Measurements from ENCODE around the gene RACGAP1.

RACGAP1 gene

GRCh38 chr12:49970658-49971057 lies 54.6 kb downstream of the RACGAP1 start:
- H3K27me3 ChIP-seq (ENCODE audit: insufficient read depth, poor library complexity, severe bottlenecking) = no peaks in the 10 kb centered on the region
- no peak for DNase-seq (ENCODE audit: low read depth in 1 of 2, low spot score in 1 of 2)
- TF ChIP-seq REST (IDR thresholded peaks at IDR 0.05; ENCODE audit: insufficient replicate concordance, low read depth) (no peak), SPI1 (IDR thresholded peaks at IDR 0.05; ENCODE audit: borderline replicate concordance, low read depth) (no peak), GABPA (IDR thresholded peaks at IDR 0.05; ENCODE audit: low read depth) (no peak), CTCF (IDR thresholded peaks at IDR 0.05; ENCODE audit: insufficient read depth, low read length) (no peak), POLR2AphosphoS5 (IDR thresholded peaks at IDR 0.05; ENCODE audit: low read depth) (no peak)
- H3K4me3 ChIP-seq (replicated peaks; ENCODE audit: insufficient read depth, low read length) = no peak overlapping the region
- no peak overlapping the region for H3K27ac ChIP-seq (replicated peaks)

GRCh38 chr12:49969651-49970429 lies 55.5 kb downstream of the RACGAP1 start:
- DNase-seq (ENCODE audit: low read depth in 1 of 2, low spot score in 1 of 2) = peak in 1 of 2 experiments; percentile 26
- TF ChIP-seq SPI1 (IDR thresholded peaks at IDR 0.05; ENCODE audit: borderline replicate concordance, low read depth) (no peak), REST (IDR thresholded peaks at IDR 0.05; ENCODE audit: insufficient replicate concordance, low read depth) (no peak), CTCF (IDR thresholded peaks at IDR 0.05; ENCODE audit: insufficient read depth, low read length) (no peak), POLR2AphosphoS5 (IDR thresholded peaks at IDR 0.05; ENCODE audit: low read depth) (no peak), GABPA (IDR thresholded peaks at IDR 0.05; ENCODE audit: low read depth) (no peak)
- H3K27ac ChIP-seq (replicated peaks) = no peak overlapping the region
- peaks cover 1% of the 10 kb centered on the region for H3K27me3 ChIP-seq (ENCODE audit: insufficient read depth, poor library complexity, severe bottlenecking)
- H3K4me3 ChIP-seq (replicated peaks; ENCODE audit: insufficient read depth, low read length) = no peak overlapping the region

- Histone ChIP-seq H3K27me3 (ENCODE audit: insufficient read depth, poor library complexity, severe bottlenecking) (peaks cover 3% of the 10 kb centered on the region), H3K27ac (replicated peaks) (no peak overlapping the region), H3K4me3 (replicated peaks; ENCODE audit: insufficient read depth, low read length) (no peak overlapping the region)
- no peak for TF ChIP-seq GABPA (IDR thresholded peaks at IDR 0.05; ENCODE audit: low read depth)
- TF ChIP-seq SPI1 (IDR thresholded peaks at IDR 0.05; ENCODE audit: borderline replicate concordance, low read depth) = no peak
- no peak for TF ChIP-seq REST (IDR thresholded peaks at IDR 0.05; ENCODE audit: insufficient replicate concordance, low read depth)
- no peak for TF ChIP-seq CTCF (IDR thresholded peaks at IDR 0.05; ENCODE audit: insufficient read depth, low read length)
- TF ChIP-seq POLR2AphosphoS5 (IDR thresholded peaks at IDR 0.05; ENCODE audit: low read depth) = no peak
- no peak for DNase-seq (ENCODE audit: low read depth in 1 of 2, low spot score in 1 of 2)
Observed at GRCh38 chr12:49969027-49969426, 56.3 kb downstream of the RACGAP1 start.

All from HL-60 (cell line).